DOHH2 (cell line): ENCODE data around the gene GABRG3.

Source experiments
- H3F3A ChIP-seq: fragments of 200-600 bp; sonication (generic), shearing (Covaris generic); 2 replicates; pipeline ENCODE4 v1.6.0; 2016; ENCODE audit warnings: antibody characterized with exemption, mild to moderate bottlenecking; ENCODE audit not compliant: control insufficient read depth, insufficient read depth
- H3K27ac ChIP-seq: fragments of 200-600 bp; sonication (generic); 2 replicates; pipeline ENCODE4 v1.5.1; 2014; ENCODE audit warnings: low read depth, mild to moderate bottlenecking, low read length, moderate library complexity
- H3K27me3 ChIP-seq: fragments of 200-600 bp; sonication (generic); 2 replicates; pipeline ENCODE4 v1.6.1; 2014; ENCODE audit warnings: mild to moderate bottlenecking, low read length, mixed read lengths; ENCODE audit not compliant: control insufficient read depth
- H3K36me3 ChIP-seq: fragments of 200-600 bp; sonication (generic); 2 replicates; pipeline ENCODE4 v1.6.1; 2014; ENCODE audit warnings: mild to moderate bottlenecking, low read length, moderate library complexity, mixed read lengths; ENCODE audit not compliant: control insufficient read depth
- H3K4me1 ChIP-seq: fragments of 200-600 bp; sonication (generic); 2 replicates; pipeline ENCODE4 v1.6.1; 2014; ENCODE audit warnings: mild to moderate bottlenecking, low read length, mixed read lengths; ENCODE audit not compliant: control insufficient read depth
- H3K4me2 ChIP-seq: fragments of 200-600 bp; sonication (generic); 2 replicates; pipeline ENCODE4 v1.6.0; 2014; ENCODE audit warnings: mild to moderate bottlenecking, low read length, moderate library complexity
- H3K4me3 ChIP-seq: fragments of 200-600 bp; sonication (generic); 2 replicates; pipeline ENCODE4 v1.5.1; 2014; ENCODE audit warnings: mild to moderate bottlenecking, low read length, mixed read lengths
- H3K79me2 ChIP-seq: fragments of 200-600 bp; sonication (generic); 2 replicates; pipeline ENCODE4 v1.6.1; 2014; ENCODE audit warnings: mild to moderate bottlenecking, low read length, mixed read lengths; ENCODE audit not compliant: control insufficient read depth
- H3K9me2 ChIP-seq: fragments of 200-600 bp; sonication (generic); replicated peaks from 2 replicates; pipeline ENCODE4 v1.6.1; 2014; ENCODE audit warnings: mild to moderate bottlenecking, low read length, mixed read lengths; ENCODE audit not compliant: control insufficient read depth
- H3K9me3 ChIP-seq: fragments of 200-600 bp; sonication (generic); 2 replicates; pipeline ENCODE4 v1.6.1; 2014; ENCODE audit warnings: antibody characterized with exemption, low read length, mixed read lengths; ENCODE audit not compliant: control insufficient read depth, insufficient read depth
- H4K20me1 ChIP-seq: fragments of 200-600 bp; sonication (generic); 2 replicates; pipeline ENCODE4 v1.6.0; 2014; ENCODE audit warnings: low read depth, mild to moderate bottlenecking, antibody characterized with exemption, low read length, moderate library complexity; ENCODE audit not compliant: control insufficient read depth, insufficient read depth
- CTCF ChIP-seq: fragments of 200-600 bp; sonication (generic); IDR thresholded peaks from one replicate; pipeline ENCODE4 v1.5.1; 2014; ENCODE audit warnings: antibody characterized with exemption, mild to moderate bottlenecking, low read depth, low read length; ENCODE audit not compliant: poor library complexity, severe bottlenecking
- EZH2phosphoT487 ChIP-seq: fragments of 200-600 bp; sonication (generic); IDR thresholded peaks from 2 replicates; pipeline ENCODE4 v1.6.1; 2017; ENCODE audit warnings: borderline replicate concordance, mild to moderate bottlenecking, antibody characterized with exemption, low read length, moderate library complexity, mixed read lengths

Gene GABRG3

GRCh38 chr15:27428151-27428550 lies 457.2 kb downstream of the GABRG3 start:
- no peaks in the 10 kb centered on the region for H3K9me2 ChIP-seq

GRCh38 chr15:27429577-27429976 lies 458.6 kb downstream of the GABRG3 start:
- H3K4me3 ChIP-seq = no peak overlapping the region
- H3K27ac ChIP-seq = no peak overlapping the region
- H3K4me1 ChIP-seq = no peaks in the 10 kb centered on the region
- no peaks in the 10 kb centered on the region for H3K27me3 ChIP-seq
- no peaks in the 10 kb centered on the region for H3K36me3 ChIP-seq
- no peak overlapping the region for H3K4me2 ChIP-seq
- no peaks in the 10 kb centered on the region for H3K79me2 ChIP-seq
- peaks cover 3% of the 10 kb centered on the region; the same call in 1 of the 2 replicates for H3K9me3 ChIP-seq
- TF ChIP-seq EZH2phosphoT487 (no peak), CTCF (no peak)
- H3K9me2 ChIP-seq = no peaks in the 10 kb centered on the region
- no peaks in the 10 kb centered on the region for H4K20me1 ChIP-seq
- H3F3A ChIP-seq = no peaks in the 10 kb centered on the region

More at GRCh38 chr15:27428151-27428550, 457.2 kb downstream of the GABRG3 start:
- no peaks in the 10 kb centered on the region for H3K4me1 ChIP-seq
- no peak overlapping the region for H3K4me3 ChIP-seq
- H3F3A ChIP-seq = no peaks in the 10 kb centered on the region
- peaks cover 3% of the 10 kb centered on the region; the same call in 1 of the 2 replicates for H3K9me3 ChIP-seq
- H3K27ac ChIP-seq = no peak overlapping the region
- H3K36me3 ChIP-seq = no peaks in the 10 kb centered on the region
- TF ChIP-seq EZH2phosphoT487 (no peak), CTCF (no peak)
- no peak overlapping the region for H3K4me2 ChIP-seq
- H4K20me1 ChIP-seq = no peaks in the 10 kb centered on the region
- no peaks in the 10 kb centered on the region for H3K27me3 ChIP-seq
- no peaks in the 10 kb centered on the region for H3K79me2 ChIP-seq

GRCh38 chr15:27433604-27434003 lies 462.6 kb downstream of the GABRG3 start:
- Histone ChIP-seq H3K27ac (no peak overlapping the region), H3K27me3 (no peaks in the 10 kb centered on the region)

More at GRCh38 chr15:27433604-27434003, 462.6 kb downstream of the GABRG3 start:
- H3K9me3 ChIP-seq = no peaks in the 10 kb centered on the region; the same call in 1 of the 2 replicates
- H4K20me1 ChIP-seq = no peaks in the 10 kb centered on the region
- no peaks in the 10 kb centered on the region for H3K4me1 ChIP-seq
- TF ChIP-seq EZH2phosphoT487 (no peak), CTCF (no peak)
- H3K9me2 ChIP-seq = no peaks in the 10 kb centered on the region
- no peaks in the 10 kb centered on the region for H3F3A ChIP-seq
- H3K79me2 ChIP-seq = no peaks in the 10 kb centered on the region
- no peak overlapping the region for H3K4me3 ChIP-seq
- no peak overlapping the region for H3K4me2 ChIP-seq
- no peaks in the 10 kb centered on the region for H3K36me3 ChIP-seq
